T-helper 2 cell treated with Interferon-gamma antibody and Interleukin-4, amounts not matched to agents 100 ng/mL and 5 ng/mL, for 36 hours (primary cell): ENCODE data around the gene TRAPPC1. TPM values are rescaled to one million over a fixed set of nuclear protein-coding genes. Genes with fewer than 3 reads are reported as not detected.

ENCODE experiments used
- intact Hi-C: fragments of 100-400 bp; cut with micrococcal nuclease; formaldehyde crosslinking; loops from one replicate; pipeline ENCODE4 v1.15.1; 2023
- total RNA-seq: library from RNA; stranded (reverse); gene quantifications from 2 replicates; pipeline ENCODE4 v1.2.3, GENCODE V29; 2022

TRAPPC1 gene
- total RNA-seq, 1 donor from 2014 or later, result 216 TPM

GRCh38 chr17:7909089-7909488 lies 22.7 kb downstream of the TRAPPC1 start:
- intact Hi-C loops, result no loop called here

- intact Hi-C loops, result no loop called here
Observed at GRCh38 chr17:7903154-7904103, 28.3 kb downstream of the TRAPPC1 start.

- intact Hi-C loops, result no loop called here
Observed at GRCh38 chr17:7897773-7898172, 34.0 kb downstream of the TRAPPC1 start.

GRCh38 chr17:7897090-7897489 lies 34.7 kb downstream of the TRAPPC1 start:
- intact Hi-C loops, result no loop called here

- intact Hi-C loops, result no loop called here
Observed at GRCh38 chr17:7894866-7895265, 36.9 kb downstream of the TRAPPC1 start.

GRCh38 chr17:7894226-7894625 lies 37.5 kb downstream of the TRAPPC1 start:
- intact Hi-C loops, result no loop called here

GRCh38 chr17:7893187-7893880 lies 38.4 kb downstream of the TRAPPC1 start:
- intact Hi-C loops, result no loop called here

GRCh38 chr17:7889166-7889955 lies 42.4 kb downstream of the TRAPPC1 start:
- intact Hi-C loops, result loop anchor here (10.0 kb wide), 2 partner anchors 235 to 265 kb away; partner anchors contain the start of genes HES7 and PER1

GRCh38 chr17:7888184-7888920 lies 43.4 kb downstream of the TRAPPC1 start, which contains the start of gene CHD3:
Gene CHD3, plus strand, starts transcription at chr17:7888789. Its CDS starts 212 bp downstream, at chr17:7889001.
- intact Hi-C loops, result loop anchor here (10.0 kb wide), 2 partner anchors 236 to 266 kb away; partner anchors contain the start of genes HES7 and PER1

- intact Hi-C loops, result loop anchor here (1.0 to 10.0 kb wide), 9 partner anchors 24 to 581 kb away; partner anchors contain the start of genes CNTROB, EIF5A, HES7 and NAA38
Observed at GRCh38 chr17:7887482-7888183, 44.1 kb downstream of the TRAPPC1 start.

GRCh38 chr17:7887038-7887481 lies 44.7 kb downstream of the TRAPPC1 start:
- intact Hi-C loops, result loop anchor here (1.0 to 10.0 kb wide), 9 partner anchors 24 to 580 kb away; partner anchors contain the start of genes CNTROB, EIF5A, HES7 and NAA38

GRCh38 chr17:7886227-7887037 lies 45.3 kb downstream of the TRAPPC1 start:
- intact Hi-C loops, result loop anchor here (1.0 to 10.0 kb wide), 9 partner anchors 23 to 580 kb away; partner anchors contain the start of genes CNTROB, EIF5A, HES7 and NAA38

GRCh38 chr17:7885367-7886226 lies 46.1 kb downstream of the TRAPPC1 start:
- intact Hi-C loops, result loop anchor here (2.0 to 10.0 kb wide), 4 partner anchors 41 to 579 kb away; partner anchors contain the start of genes EIF5A, HES7 and PER1

- intact Hi-C loops, result loop anchor here (10.0 kb wide), 2 partner anchors 240 to 270 kb away; partner anchors contain the start of genes HES7 and PER1
Observed at GRCh38 chr17:7884581-7885366, 47.0 kb downstream of the TRAPPC1 start.

GRCh38 chr17:7883781-7884386 lies 47.9 kb downstream of the TRAPPC1 start:
- intact Hi-C loops, result loop anchor here (10.0 kb wide), 2 partner anchors 241 to 271 kb away; partner anchors contain the start of genes HES7 and PER1

- intact Hi-C loops, result loop anchor here (10.0 kb wide), 2 partner anchors 242 to 272 kb away; partner anchors contain the start of genes HES7 and PER1
Observed at GRCh38 chr17:7882629-7883028, 49.1 kb downstream of the TRAPPC1 start.
